DMS53 (cell line): Measurements from ENCODE around the gene TWF2.

Experiments used
- DNase-seq: peaks from one replicate; lab custom pipeline; 2025; lab: John Stamatoyannopoulos, UW

TWF2 gene

GRCh38 chr3:52222319-52223221 is 16.4 kb downstream of the TWF2 start:
- DNase-seq = no peak

GRCh38 chr3:52221563-52222318 is 17.2 kb downstream of the TWF2 start:
- no peak for DNase-seq

- DNase-seq = no peak
Observed at GRCh38 chr3:52221141-52221562, 17.8 kb downstream of the TWF2 start.

- DNase-seq = peak; percentile 73
Observed at GRCh38 chr3:52220380-52221026, 18.5 kb downstream of the TWF2 start.

- DNase-seq = no peak
Observed at GRCh38 chr3:52218937-52219650, 19.9 kb downstream of the TWF2 start.

GRCh38 chr3:52218454-52218853 is 20.5 kb downstream of the TWF2 start:
- no peak for DNase-seq

GRCh38 chr3:52218026-52218425 is 20.9 kb downstream of the TWF2 start:
- no peak for DNase-seq

GRCh38 chr3:52217409-52217805 is 21.6 kb downstream of the TWF2 start:
- DNase-seq = no peak

GRCh38 chr3:52216585-52217408 is 22.2 kb downstream of the TWF2 start:
- DNase-seq = peak; percentile 71

- DNase-seq = no peak
Observed at GRCh38 chr3:52215351-52215750, 23.6 kb downstream of the TWF2 start.

GRCh38 chr3:52213901-52214300 is 25.1 kb downstream of the TWF2 start:
- no peak for DNase-seq

GRCh38 chr3:52213005-52213404 is 26.0 kb downstream of the TWF2 start:
- no peak for DNase-seq

- DNase-seq = no peak
Observed at GRCh38 chr3:52211268-52211891, 27.6 kb downstream of the TWF2 start.

GRCh38 chr3:52210550-52211046 is 28.4 kb downstream of the TWF2 start:
- peak; percentile 73 for DNase-seq

- no peak for DNase-seq
Observed at GRCh38 chr3:52210037-52210436, 28.9 kb downstream of the TWF2 start.

GRCh38 chr3:52208556-52208955 is 30.4 kb downstream of the TWF2 start:
- DNase-seq = no peak

GRCh38 chr3:52205727-52206372 is 33.1 kb downstream of the TWF2 start:
- no peak for DNase-seq

- peak; percentile 91 for DNase-seq
Observed at GRCh38 chr3:52204337-52205073, 34.5 kb downstream of the TWF2 start.

- DNase-seq = no peak
Observed at GRCh38 chr3:52203701-52204100, 35.3 kb downstream of the TWF2 start.
